T-cell (primary cell): ENCODE data around the gene RASSF10. TPM values are rescaled to one million over a fixed set of nuclear protein-coding genes. Genes with fewer than 3 reads are reported as not detected.

ENCODE experiments used
- ATAC-seq, 4 experiments: fragments of 200-7000 bp in 3 of 4; fragments of 150-1000 bp in 1 of 4; cut with Tn5 transposase; replicated peaks in 1 of 4; 1 replicate in 3 of 4; 2 replicates in 1 of 4; pipeline ENCODE4 v1.10.0; 2021; ENCODE audit warnings: moderate library complexity in 3 of 4, mild to moderate bottlenecking in 2 of 4, moderate number of reproducible peaks in 1 of 4
- CTCF ChIA-PET, 2 donors: fragments of 300-600 bp; sonication (Branson Sonifier 250); formaldehyde crosslinking; loops; one replicate each; lab custom pipeline; 2022; ENCODE audit warnings: antibody characterized with exemption in 2 of 2; lab: Charles Lee
- POLR2A ChIA-PET, 2 donors: fragments of 300-600 bp; sonication (Branson Sonifier 250); formaldehyde crosslinking; loops; one replicate each; lab custom pipeline; 2022; ENCODE audit warnings: antibody characterized with exemption in 2 of 2; lab: Charles Lee
- DNase-seq, 35 experiments: peaks; one replicate each; pipeline versions ENCODE4 v3.0.0 to v3.0.0-alpha.2; 2013 to 2023
- H3K27ac ChIP-seq: one replicate; pipeline ENCODE4 v1.5.1; 2013; ENCODE audit warnings: low read length
- H3K27me3 ChIP-seq, 2 experiments: replicated peaks in 1 of 2; 1 replicate in 1 of 2; 2 replicates in 1 of 2; pipeline versions ENCODE4 v1.6.1 to v1.7.0; 2013; ENCODE audit warnings: low read length in 1 of 2, mixed read lengths in 1 of 2; ENCODE audit not compliant: control insufficient read depth in 2 of 2, insufficient read depth in 2 of 2; ENCODE audit errors: extremely low read depth in 1 of 2
- H3K36me3 ChIP-seq, 2 donors: 1 replicate in 1 of 2; 2 replicates in 1 of 2; pipeline versions ENCODE4 v1.6.1 to v1.7.0; 2013; ENCODE audit warnings: low read length in 1 of 2; ENCODE audit not compliant: control insufficient read depth in 2 of 2, insufficient read depth in 1 of 2; ENCODE audit errors: extremely low read depth in 1 of 2
- H3K4me1 ChIP-seq, 2 experiments: 1 replicate in 1 of 2; 2 replicates in 1 of 2; pipeline versions ENCODE4 v1.6.1 to v1.7.0; 2013; ENCODE audit warnings: low read length in 2 of 2, mixed read lengths in 1 of 2; ENCODE audit not compliant: insufficient read depth in 2 of 2, control insufficient read depth in 1 of 2; ENCODE audit errors: extremely low read depth in 1 of 2
- H3K4me3 ChIP-seq, 2 donors: 1 replicate in 1 of 2; 2 replicates in 1 of 2; pipeline versions ENCODE4 v1.5.1 to v1.7.0; 2013; ENCODE audit warnings: mild to moderate bottlenecking in 2 of 2, low read length in 1 of 2, moderate library complexity in 1 of 2; ENCODE audit not compliant: control insufficient read depth in 1 of 2; ENCODE audit errors: extremely low read depth in 1 of 2
- H3K9me3 ChIP-seq: 2 replicates; pipeline ENCODE4 v1.7.0; 2013
- H3K27ac Mint-ChIP-seq, 2 donors: one replicate each; pipeline ENCODE4 v1.8.0; 2020 to 2021; ENCODE audit warnings: mild to moderate bottlenecking in 2 of 2, mixed read lengths in 2 of 2
- H3K27me3 Mint-ChIP-seq, 2 donors: one replicate each; pipeline ENCODE4 v1.8.0; 2021 to 2022; ENCODE audit warnings: mixed read lengths in 2 of 2
- H3K36me3 Mint-ChIP-seq: one replicate; pipeline ENCODE4 v1.8.0; 2021; ENCODE audit warnings: mixed read lengths
- H3K4me1 Mint-ChIP-seq, 3 donors: one replicate each; pipeline ENCODE4 v1.8.0; 2020 to 2022; ENCODE audit warnings: mixed read lengths in 3 of 3, mild to moderate bottlenecking in 1 of 3
- H3K4me3 Mint-ChIP-seq, 3 donors: one replicate each; pipeline ENCODE4 v1.8.0; 2020 to 2022; ENCODE audit warnings: mild to moderate bottlenecking in 3 of 3, mixed read lengths in 3 of 3, moderate library complexity in 3 of 3
- H3K9me3 Mint-ChIP-seq, 3 donors: one replicate each; pipeline ENCODE4 v1.8.0; 2020 to 2022; ENCODE audit warnings: mixed read lengths in 3 of 3
- WGBS: methylation state at CpG from one replicate; pipeline ENCODE4 v1.1.5; 2013; ENCODE audit warnings: missing lambda C conversion rate; ENCODE audit not compliant: insufficient coverage; 5-methylcytosine and 5-hydroxymethylcytosine counted together
- total RNA-seq, 35 experiments: library from RNA in 6 of 35; stranded (reverse) in 6 of 35; fragments of 120-200 nt in 1 of 35; gene quantifications; one replicate each; pipeline versions ENCODE4 v1.2.1 to v1.2.4 and lab custom pipeline; 2013 to 2026

The RASSF10 gene
- total RNA-seq, 5 donors from 2014 or later (not counting 1 experiment from before 2014, with no cell fraction given): not detected

DNA sequence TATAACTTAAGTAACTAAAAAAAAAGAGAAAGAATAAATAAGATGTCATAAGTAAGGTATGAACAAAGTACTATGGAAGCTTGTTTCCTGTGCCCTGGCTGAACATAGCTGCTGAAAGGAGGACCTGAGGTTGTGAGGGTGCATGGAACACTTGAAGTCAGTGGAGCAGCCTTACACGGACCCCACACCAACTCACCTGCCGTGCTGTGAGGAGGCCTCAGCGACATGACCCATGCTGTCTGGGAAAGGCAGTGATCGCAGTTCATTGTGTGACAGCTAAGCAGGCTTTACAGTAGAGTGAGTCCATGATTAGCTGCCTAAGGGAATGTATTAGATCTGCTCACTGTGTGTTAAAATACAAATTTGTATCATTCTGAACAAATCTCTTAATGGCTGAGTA is 17.6 kb downstream of the RASSF10 start:
- no CpG with 5 or more reads among the region's 4 CpGs for WGBS
- DNase-seq (no peak), ATAC-seq (no peak)
- CTCF ChIA-PET: no interaction called here
- no peaks in the 10 kb centered on the region for H3K9me3 ChIP-seq
- H3K36me3 ChIP-seq: no peaks in the 10 kb centered on the region
- no peak overlapping the region for H3K27ac ChIP-seq
- POLR2A ChIA-PET: no interaction called here
- peaks cover 0 to 18% of the 10 kb centered on the region in 2 experiments for H3K27me3 ChIP-seq
- no peaks in the 10 kb centered on the region for H3K4me1 ChIP-seq
- H3K4me3 ChIP-seq: no peak overlapping the region
- Mint-ChIP-seq H3K9me3 (no peaks in the 10 kb centered on the region), H3K36me3 (no peaks in the 10 kb centered on the region), H3K27me3 (peaks cover 14 to 15% of the 10 kb centered on the region in 2 donors), H3K4me1 (no peaks in the 10 kb centered on the region), H3K27ac (no peak overlapping the region), H3K4me3 (no peak overlapping the region)

DNA sequence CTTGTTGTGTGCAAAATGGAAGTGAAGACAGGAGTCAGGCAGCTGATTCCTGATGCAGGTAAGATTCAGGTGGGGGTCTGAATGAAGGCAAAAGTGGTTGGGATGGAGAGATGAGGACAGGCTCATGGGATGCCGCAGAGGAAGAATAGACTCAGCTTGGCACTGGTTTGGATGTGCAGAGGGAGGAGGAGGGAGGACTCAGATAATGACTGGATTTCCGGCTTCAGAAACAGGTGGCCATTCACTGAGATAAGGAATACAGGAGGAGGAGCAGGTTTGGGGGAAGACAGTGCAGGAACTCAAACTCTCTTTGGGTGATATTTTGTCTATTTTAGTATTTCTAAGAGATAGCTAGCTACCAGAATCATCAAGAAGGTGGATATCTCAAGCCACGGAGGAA is 19.2 kb downstream of the RASSF10 start:
- DNase-seq (no peak), ATAC-seq (no peak)
- POLR2A ChIA-PET: no interaction called here
- H3K4me1 Mint-ChIP-seq: no peaks in the 10 kb centered on the region
- no peaks in the 10 kb centered on the region for H3K9me3 Mint-ChIP-seq
- WGBS: 88% methylated on average over 3 of the region's 3 CpGs
- H3K4me1 ChIP-seq: no peaks in the 10 kb centered on the region
- no peaks in the 10 kb centered on the region for H3K36me3 Mint-ChIP-seq
- H3K4me3 ChIP-seq: no peak overlapping the region
- CTCF ChIA-PET: no interaction called here
- H3K27me3 ChIP-seq: peaks cover 0 to 18% of the 10 kb centered on the region in 2 experiments
- no peak overlapping the region for H3K27ac Mint-ChIP-seq
- H3K27ac ChIP-seq: no peak overlapping the region
- H3K27me3 Mint-ChIP-seq: peaks cover 3 to 4% of the 10 kb centered on the region in 2 donors
- no peak overlapping the region for H3K4me3 Mint-ChIP-seq
- no peaks in the 10 kb centered on the region for H3K9me3 ChIP-seq
- H3K36me3 ChIP-seq: no peaks in the 10 kb centered on the region

DNA sequence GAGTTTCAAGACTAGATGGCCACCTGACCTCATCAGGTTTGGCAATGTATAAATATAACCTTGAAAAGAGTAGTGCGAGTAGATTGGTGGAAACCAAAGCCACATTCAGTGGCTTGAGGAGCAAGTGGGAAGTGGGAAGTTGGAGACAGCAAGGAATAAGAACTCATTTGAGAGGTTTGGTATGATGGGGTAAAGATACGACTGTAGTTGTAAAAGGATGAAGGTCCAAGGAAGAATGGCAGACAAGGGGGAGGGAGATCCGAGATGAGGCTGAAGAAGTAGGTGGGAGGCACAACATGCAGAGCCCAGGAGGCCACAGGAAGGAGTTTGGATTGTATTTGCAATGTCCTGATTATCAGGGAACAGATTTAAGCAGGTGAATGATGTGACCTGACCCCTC is 20.8 kb downstream of the RASSF10 start:
- Mint-ChIP-seq H3K27me3 (peaks cover 7 to 11% of the 10 kb centered on the region in 2 donors), H3K36me3 (no peaks in the 10 kb centered on the region), H3K9me3 (no peaks in the 10 kb centered on the region), H3K27ac (no peak overlapping the region), H3K4me3 (no peak overlapping the region), H3K4me1 (no peaks in the 10 kb centered on the region)
- 90% methylated on average over 3 of the region's 3 CpGs for WGBS
- peaks cover 0 to 23% of the 10 kb centered on the region in 2 experiments for H3K27me3 ChIP-seq
- CTCF ChIA-PET: no interaction called here
- no peak for ATAC-seq
- DNase-seq: no peak
- POLR2A ChIA-PET: no interaction called here
- no peaks in the 10 kb centered on the region for H3K36me3 ChIP-seq
- H3K4me3 ChIP-seq: no peak overlapping the region
- H3K27ac ChIP-seq: no peak overlapping the region
- H3K4me1 ChIP-seq: no peaks in the 10 kb centered on the region
- no peaks in the 10 kb centered on the region for H3K9me3 ChIP-seq

DNA sequence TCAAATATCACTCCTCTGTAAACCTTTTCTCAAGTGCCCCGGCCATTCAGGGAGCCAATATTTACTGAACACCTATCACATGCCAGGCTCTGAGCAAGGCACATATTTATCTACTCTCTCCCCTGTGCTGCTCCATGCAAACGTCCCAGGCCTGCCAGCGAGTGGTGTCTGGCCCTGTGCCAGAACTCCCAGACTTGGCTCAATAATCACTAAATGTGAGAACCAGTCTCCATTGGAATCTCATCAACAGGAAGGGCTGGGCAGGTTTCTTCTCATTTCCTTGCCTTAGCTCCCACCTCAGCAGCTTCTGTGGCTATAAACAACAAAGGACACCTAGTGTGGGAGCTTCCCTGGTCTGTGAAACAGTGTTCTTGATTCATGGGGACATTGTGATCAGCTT is 21.7 kb downstream of the RASSF10 start:
- H3K27me3 ChIP-seq: peaks cover 0 to 23% of the 10 kb centered on the region in 2 experiments
- POLR2A ChIA-PET: no interaction called here
- WGBS: 56% methylated on average over 3 of the region's 3 CpGs

DNA sequence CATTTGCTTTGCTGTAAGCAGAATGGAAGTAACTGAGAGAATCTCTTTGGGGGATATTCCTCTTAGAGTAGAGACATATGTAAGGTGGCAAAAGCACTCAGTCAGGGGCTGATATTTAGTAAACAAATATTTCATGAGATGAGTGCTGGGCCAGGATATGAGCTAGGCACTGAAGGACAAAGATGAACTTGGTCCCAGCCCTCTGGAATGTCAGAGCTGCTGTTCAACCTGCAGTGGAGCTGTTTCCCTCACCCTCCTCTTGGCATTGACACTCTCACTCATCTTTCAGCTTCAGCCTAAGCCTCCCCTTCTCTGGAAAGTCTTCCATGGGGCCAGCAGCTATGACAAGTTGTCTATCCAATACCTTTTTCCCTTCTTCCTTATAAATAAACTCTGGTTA is 22.2 kb downstream of the RASSF10 start:
- no peak overlapping the region for H3K27ac Mint-ChIP-seq
- no peaks in the 10 kb centered on the region for H3K4me1 Mint-ChIP-seq
- H3K36me3 Mint-ChIP-seq: no peaks in the 10 kb centered on the region
- ATAC-seq: no peak
- DNase-seq: no peak
- no peaks in the 10 kb centered on the region for H3K9me3 ChIP-seq
- no peaks in the 10 kb centered on the region for H3K9me3 Mint-ChIP-seq
- H3K4me1 ChIP-seq: no peaks in the 10 kb centered on the region
- H3K27ac ChIP-seq: no peak overlapping the region
- ChIA-PET CTCF (no interaction called here), POLR2A (no interaction called here)
- H3K4me3 ChIP-seq: no peak overlapping the region
- H3K27me3 Mint-ChIP-seq: peaks cover 16 to 24% of the 10 kb centered on the region in 2 donors
- no peaks in the 10 kb centered on the region for H3K36me3 ChIP-seq
- H3K4me3 Mint-ChIP-seq: no peak overlapping the region
- H3K27me3 ChIP-seq: peaks cover 0 to 23% of the 10 kb centered on the region in 2 experiments

More for the DNA sequence above, 21.7 kb downstream of the RASSF10 start:
- no peak for DNase-seq
- H3K36me3 Mint-ChIP-seq: no peaks in the 10 kb centered on the region
- H3K4me1 Mint-ChIP-seq: no peaks in the 10 kb centered on the region
- no peak overlapping the region for H3K4me3 Mint-ChIP-seq
- no peaks in the 10 kb centered on the region for H3K36me3 ChIP-seq
- H3K27ac ChIP-seq: no peak overlapping the region
- H3K4me1 ChIP-seq: no peaks in the 10 kb centered on the region
- no peak overlapping the region for H3K27ac Mint-ChIP-seq
- CTCF ChIA-PET: no interaction called here
- no peak overlapping the region for H3K4me3 ChIP-seq
- no peaks in the 10 kb centered on the region for H3K9me3 Mint-ChIP-seq
- peaks cover 15 to 21% of the 10 kb centered on the region in 2 donors for H3K27me3 Mint-ChIP-seq
- ATAC-seq: no peak
- no peaks in the 10 kb centered on the region for H3K9me3 ChIP-seq

DNA sequence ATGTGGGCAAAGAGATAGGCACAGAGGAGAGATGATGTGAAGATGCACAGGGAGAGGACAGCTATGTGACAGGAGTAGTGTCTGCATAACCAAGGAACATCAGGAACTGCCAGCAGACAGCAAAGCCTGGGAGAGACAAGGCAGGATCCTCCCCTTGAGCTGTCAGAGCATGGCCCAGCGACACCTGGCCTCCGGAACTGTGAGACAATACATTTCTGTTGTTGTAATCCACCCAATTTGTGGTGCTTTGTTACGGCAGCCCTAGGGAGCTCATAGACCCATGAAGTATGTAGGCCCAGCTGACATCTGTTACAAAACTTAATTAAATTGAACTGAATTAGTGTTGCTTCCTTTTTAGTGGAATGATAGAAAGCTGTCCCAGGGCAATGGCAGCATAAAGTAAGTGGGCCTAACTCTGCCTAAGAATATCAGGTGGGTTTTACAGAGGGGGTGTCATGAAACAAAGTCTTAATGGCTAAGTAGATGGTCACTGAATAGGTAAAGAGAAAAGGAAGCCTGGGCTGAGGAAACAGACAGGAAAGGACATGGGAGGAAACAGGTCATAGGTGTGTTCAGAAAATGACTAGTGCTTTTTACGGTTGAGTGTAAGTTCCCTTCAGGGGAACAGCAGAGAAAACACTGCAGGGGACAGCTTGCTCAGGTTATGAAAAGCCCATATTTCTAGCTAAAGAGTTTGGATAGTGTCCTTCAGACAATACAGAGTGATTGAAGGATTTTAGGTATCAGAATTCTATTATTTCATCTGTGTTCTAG is 24.8 kb downstream of the RASSF10 start:
- H3K27ac Mint-ChIP-seq: no peak overlapping the region
- ATAC-seq (no peak), DNase-seq (no peak)
- Histone ChIP-seq H3K9me3 (no peaks in the 10 kb centered on the region), H3K36me3 (no peaks in the 10 kb centered on the region), H3K27me3 (peaks cover 0 to 15% of the 10 kb centered on the region in 2 experiments), H3K27ac (no peak overlapping the region), H3K4me3 (no peak overlapping the region), H3K4me1 (no peaks in the 10 kb centered on the region)
- H3K4me3 Mint-ChIP-seq: no peak overlapping the region
- WGBS: no CpG with 5 or more reads among the region's 4 CpGs
- H3K36me3 Mint-ChIP-seq: no peaks in the 10 kb centered on the region
- POLR2A ChIA-PET: no interaction called here
- H3K9me3 Mint-ChIP-seq: no peaks in the 10 kb centered on the region
- CTCF ChIA-PET: no interaction called here
- peaks cover 24 to 30% of the 10 kb centered on the region in 2 donors for H3K27me3 Mint-ChIP-seq
- H3K4me1 Mint-ChIP-seq: no peaks in the 10 kb centered on the region
